Upper lobe of left lung (tissue), 4 donors: ENCODE measurements around the gene MAML2.
A peak's percentile ranks its signal among the peaks of the same experiment; 100 is the strongest.

ENCODE experiments used
- POLR2A ChIP-seq, 4 donors: fragments of 450-650 bp; IDR thresholded peaks; one replicate each; pipeline ENCODE4 v1.5.1; 2016 to 2017; ENCODE audit warnings: antibody characterized with exemption in 4 of 4, mild to moderate bottlenecking in 2 of 4
- POLR2AphosphoS5 ChIP-seq, 2 donors: sonication (generic); formaldehyde crosslinking; IDR thresholded peaks; one replicate each; pipeline ENCODE4 v1.5.1; 2017; ENCODE audit warnings: antibody characterized with exemption in 2 of 2
- TF ChIP-seq, protein P1 (sequence below), 6 experiments: fragments of 450-650 bp in 4 of 6; fragments of 200-600 bp in 2 of 6; sonication (generic) in 2 of 6; IDR thresholded peaks; one replicate each; pipeline ENCODE4 v1.5.1; 2016 to 2019; ENCODE audit warnings: antibody characterized with exemption in 6 of 6

GRCh38 chr11:96338910-96339705 lies 3.9 kb downstream of the MAML2 start:
- TF ChIP-seq, protein P1, sequence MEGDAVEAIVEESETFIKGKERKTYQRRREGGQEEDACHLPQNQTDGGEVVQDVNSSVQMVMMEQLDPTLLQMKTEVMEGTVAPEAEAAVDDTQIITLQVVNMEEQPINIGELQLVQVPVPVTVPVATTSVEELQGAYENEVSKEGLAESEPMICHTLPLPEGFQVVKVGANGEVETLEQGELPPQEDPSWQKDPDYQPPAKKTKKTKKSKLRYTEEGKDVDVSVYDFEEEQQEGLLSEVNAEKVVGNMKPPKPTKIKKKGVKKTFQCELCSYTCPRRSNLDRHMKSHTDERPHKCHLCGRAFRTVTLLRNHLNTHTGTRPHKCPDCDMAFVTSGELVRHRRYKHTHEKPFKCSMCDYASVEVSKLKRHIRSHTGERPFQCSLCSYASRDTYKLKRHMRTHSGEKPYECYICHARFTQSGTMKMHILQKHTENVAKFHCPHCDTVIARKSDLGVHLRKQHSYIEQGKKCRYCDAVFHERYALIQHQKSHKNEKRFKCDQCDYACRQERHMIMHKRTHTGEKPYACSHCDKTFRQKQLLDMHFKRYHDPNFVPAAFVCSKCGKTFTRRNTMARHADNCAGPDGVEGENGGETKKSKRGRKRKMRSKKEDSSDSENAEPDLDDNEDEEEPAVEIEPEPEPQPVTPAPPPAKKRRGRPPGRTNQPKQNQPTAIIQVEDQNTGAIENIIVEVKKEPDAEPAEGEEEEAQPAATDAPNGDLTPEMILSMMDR (IDR thresholded peaks at IDR 0.05): no peak
- TF ChIP-seq POLR2A (IDR thresholded peaks at IDR 0.05): peak in 1 of 4 donors; percentile 49
- TF ChIP-seq POLR2AphosphoS5 (IDR thresholded peaks at IDR 0.05): peak; percentile 11 to 30
